CD4-positive, alpha-beta memory T cell (primary cell): Measurements from ENCODE around the gene AK1. TPM values are rescaled to one million over a fixed set of nuclear protein-coding genes. Genes with fewer than 3 reads are reported as not detected.

Source experiments
- CTCF ChIA-PET: fragments of 350-600 bp; sonication (Branson Sonifier 250); formaldehyde crosslinking; loops from one replicate; lab custom pipeline; 2021; ENCODE audit warnings: inconsistent platforms; ENCODE audit not compliant: partially characterized antibody; lab: Charles Lee
- POLR2A ChIA-PET: fragments of 350-600 bp; sonication (Branson Sonifier 250); formaldehyde crosslinking; loops from one replicate; lab custom pipeline; 2021; ENCODE audit not compliant: partially characterized antibody; lab: Charles Lee
- DNase-seq, 5 donors: peaks; one replicate each; pipeline versions ENCODE4 v3.0.0 to v3.0.0-alpha.2; 2020 to 2022; ENCODE audit warnings: mixed read lengths in 1 of 5
- H3K27ac ChIP-seq: one replicate; pipeline ENCODE4 v1.7.0; 2013; ENCODE audit warnings: low read depth, low read length
- H3K27me3 ChIP-seq: 2 replicates; pipeline ENCODE4 v1.7.0; 2013; ENCODE audit warnings: mild to moderate bottlenecking, low read length, moderate library complexity; ENCODE audit not compliant: insufficient read depth
- H3K36me3 ChIP-seq: 2 replicates; pipeline ENCODE4 v1.7.0; 2013; ENCODE audit warnings: mild to moderate bottlenecking, low read length, moderate library complexity; ENCODE audit not compliant: insufficient read depth
- H3K4me1 ChIP-seq: 2 replicates; pipeline ENCODE4 v1.7.0; 2013; ENCODE audit warnings: mild to moderate bottlenecking, low read length, moderate library complexity; ENCODE audit not compliant: insufficient read depth
- H3K4me3 ChIP-seq, 2 donors: one replicate each; pipeline ENCODE4 v1.7.0; 2013; ENCODE audit warnings: low read length in 2 of 2, mild to moderate bottlenecking in 1 of 2
- H3K9me3 ChIP-seq, 2 donors: one replicate each; pipeline ENCODE4 v1.7.0; 2013; ENCODE audit warnings: low read length in 2 of 2, control low read depth in 1 of 2; ENCODE audit not compliant: control insufficient read depth in 1 of 2
- H3K27ac Mint-ChIP-seq, 7 donors: one replicate each; pipeline ENCODE4 v1.8.0; 2020 to 2021; ENCODE audit warnings: mixed read lengths in 7 of 7, mild to moderate bottlenecking in 6 of 7, inconsistent platforms in 3 of 7, moderate library complexity in 3 of 7
- H3K27me3 Mint-ChIP-seq, 2 donors: one replicate each; pipeline ENCODE4 v1.8.0; 2020 to 2021; ENCODE audit warnings: mixed read lengths in 2 of 2
- H3K36me3 Mint-ChIP-seq, 2 donors: one replicate each; pipeline ENCODE4 v1.8.0; 2020 to 2021; ENCODE audit warnings: mixed read lengths in 2 of 2, inconsistent platforms in 1 of 2, mild to moderate bottlenecking in 1 of 2
- H3K4me1 Mint-ChIP-seq, 4 donors: one replicate each; pipeline ENCODE4 v1.8.0; 2020 to 2021; ENCODE audit warnings: mixed read lengths in 4 of 4, mild to moderate bottlenecking in 1 of 4
- H3K4me3 Mint-ChIP-seq, 8 donors: one replicate each; pipeline ENCODE4 v1.8.0; 2020 to 2021; ENCODE audit warnings: mixed read lengths in 8 of 8, mild to moderate bottlenecking in 7 of 8, moderate library complexity in 6 of 8, inconsistent platforms in 3 of 8
- H3K9me3 Mint-ChIP-seq, 8 donors: one replicate each; pipeline ENCODE4 v1.8.0; 2020 to 2021; ENCODE audit warnings: mixed read lengths in 8 of 8, mild to moderate bottlenecking in 5 of 8, inconsistent platforms in 3 of 8, moderate library complexity in 1 of 8
- intact Hi-C: fragments of 100-400 bp; cut with micrococcal nuclease; formaldehyde crosslinking; loops from one replicate; pipeline ENCODE4 v1.15.1; 2023
- polyA plus RNA-seq, 2 donors: library from polyadenylated mRNA; unstranded; fragments of 300-500 nt; fragmentation: Illumina TruSeq; gene quantifications; one replicate each; pipeline ENCODE4 v1.2.3, GENCODE V29; 2021
- total RNA-seq, 2 experiments: library from RNA; stranded (reverse); gene quantifications; one replicate each; pipeline ENCODE4 v1.2.3, GENCODE V29; 2021

The AK1 gene
- total and polyA plus RNA-seq, 4 experiments from 2014 or later, result 0.53 to 62.7 (median 58.1) TPM; not detected in 1

DNA sequence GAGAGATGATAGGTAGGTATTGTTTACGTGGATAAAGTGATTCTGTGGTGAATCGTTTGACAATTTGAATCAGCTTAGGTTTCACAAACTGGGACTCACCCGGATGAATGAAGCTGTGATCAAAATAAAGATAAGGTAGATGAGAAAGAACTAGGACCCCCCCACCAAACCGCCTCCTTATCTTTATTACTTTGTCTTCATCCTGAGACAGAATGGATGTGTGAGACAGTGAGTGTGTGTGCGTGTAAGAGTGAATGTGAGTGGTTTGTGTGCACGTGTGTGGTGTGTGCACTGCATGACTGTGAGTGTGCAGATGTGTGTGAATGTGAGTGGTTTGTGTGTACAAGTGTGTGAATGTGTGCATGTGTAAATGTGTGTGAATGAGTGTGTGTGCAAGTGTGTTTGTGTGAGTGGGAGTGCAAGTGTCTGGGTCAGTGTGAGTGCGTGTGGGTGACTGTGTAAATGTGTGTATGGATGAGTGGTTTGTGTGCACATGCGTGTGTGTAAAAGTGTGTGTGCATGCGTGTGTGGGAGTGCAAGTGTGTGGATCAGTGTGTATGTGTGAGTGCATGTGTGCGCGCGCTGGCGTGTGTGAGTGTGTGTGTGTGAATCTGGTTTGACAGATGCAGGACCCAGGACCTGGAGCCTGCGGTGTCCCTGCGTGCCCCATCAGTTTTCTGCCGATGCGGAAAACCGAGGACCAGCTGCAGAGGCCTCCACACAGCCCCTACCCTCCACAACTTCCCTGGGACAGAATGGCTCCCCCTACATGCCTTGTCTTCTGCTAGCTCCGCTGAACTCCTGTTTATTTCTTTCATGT lies 11.6 kb downstream of the AK1 start:
- peaks cover 1 to 3% of the 10 kb centered on the region in 2 donors for H3K36me3 Mint-ChIP-seq
- POLR2A ChIA-PET, result interaction anchor here (0.6 to 2.1 kb wide), 7 partner anchors 8 to 200 kb away, joined by 3 to 9 read pairs (median 5); partner anchors contain the start of genes CDK9 and ENG

DNA sequence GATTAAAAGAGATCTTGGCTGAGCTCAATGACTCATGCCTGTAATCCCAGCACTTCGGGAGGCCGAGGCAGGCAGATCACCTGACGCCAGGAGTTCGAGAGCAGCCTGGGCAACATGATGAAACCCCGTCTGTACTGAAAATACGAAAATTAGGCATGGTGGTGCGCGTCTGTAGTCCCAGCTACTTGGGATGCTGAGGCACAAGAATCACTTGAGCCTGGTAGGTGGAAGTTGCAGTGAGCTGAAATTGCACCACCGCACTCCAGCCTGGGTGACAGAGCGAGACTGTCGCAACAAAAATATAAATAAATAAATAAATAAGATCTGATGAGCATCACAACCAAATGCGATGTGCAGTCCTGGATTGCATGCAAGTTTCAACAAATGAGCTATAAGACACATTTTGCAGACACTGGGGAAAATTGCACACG lies 14.3 kb downstream of the AK1 start:
- Mint-ChIP-seq H3K27ac (peak overlapping the region; percentile 87 to 97 (median 91)), H3K9me3 (no peaks in the 10 kb centered on the region), H3K27me3 (no peaks in the 10 kb centered on the region), H3K4me1 (peaks cover 31 to 51% (median 39%) of the 10 kb centered on the region in 4 donors), H3K36me3 (peaks cover 1 to 3% of the 10 kb centered on the region in 2 donors), H3K4me3 (peak overlapping the region in 4 of 8 donors; percentile 48 to 79 (median 57))
- H3K4me1 ChIP-seq, result peaks cover 45% of the 10 kb centered on the region
- no peak for DNase-seq
- intact Hi-C loops, result no loop called here
- no peak overlapping the region for H3K4me3 ChIP-seq
- H3K27ac ChIP-seq, result no peak overlapping the region
- POLR2A ChIA-PET, result interaction anchor here (0.8 to 3.6 kb wide), 10 partner anchors 9 to 161 kb away, joined by 3 to 22 read pairs (median 6); partner anchors contain the start of genes CDK9, ENG and SH2D3C
- H3K9me3 ChIP-seq, result no peaks in the 10 kb centered on the region
- CTCF ChIA-PET, result interaction anchor here (0.7 to 5.1 kb wide), 5 partner anchors 9 to 128 kb away, joined by 3 to 26 read pairs (median 5); partner anchors contain the start of gene TOR2A
- H3K27me3 ChIP-seq, result no peaks in the 10 kb centered on the region
- H3K36me3 ChIP-seq, result peaks cover under 1% of the 10 kb centered on the region

More for the DNA sequence above, 11.6 kb downstream of the AK1 start:
- peaks cover 43% of the 10 kb centered on the region for H3K4me1 ChIP-seq
- CTCF ChIA-PET, result interaction anchor here (1.1 to 5.7 kb wide), 5 partner anchors 11 to 131 kb away, joined by 3 to 43 read pairs (median 4); partner anchors contain the start of gene TOR2A
- peak; percentile 43 to 73 (median 50) for DNase-seq
- peak overlapping the region; percentile 10 to 87 (median 67) for H3K27ac Mint-ChIP-seq
- no peaks in the 10 kb centered on the region for H3K27me3 ChIP-seq
- no peak overlapping the region for H3K4me3 ChIP-seq
- H3K9me3 Mint-ChIP-seq, result no peaks in the 10 kb centered on the region
- H3K4me1 Mint-ChIP-seq, result peaks cover 28 to 45% (median 35%) of the 10 kb centered on the region in 4 donors
- H3K27ac ChIP-seq, result no peak overlapping the region
- H3K4me3 Mint-ChIP-seq, result peak overlapping the region in 2 of 8 donors; percentile 4 to 53
- H3K36me3 ChIP-seq, result peaks cover 5% of the 10 kb centered on the region
- no peaks in the 10 kb centered on the region for H3K27me3 Mint-ChIP-seq
- no peaks in the 10 kb centered on the region for H3K9me3 ChIP-seq
- intact Hi-C loops, result loop anchor here (5.0 kb wide), 1 partner anchor 64 kb away; the partner anchor contains the start of gene FPGS

DNA sequence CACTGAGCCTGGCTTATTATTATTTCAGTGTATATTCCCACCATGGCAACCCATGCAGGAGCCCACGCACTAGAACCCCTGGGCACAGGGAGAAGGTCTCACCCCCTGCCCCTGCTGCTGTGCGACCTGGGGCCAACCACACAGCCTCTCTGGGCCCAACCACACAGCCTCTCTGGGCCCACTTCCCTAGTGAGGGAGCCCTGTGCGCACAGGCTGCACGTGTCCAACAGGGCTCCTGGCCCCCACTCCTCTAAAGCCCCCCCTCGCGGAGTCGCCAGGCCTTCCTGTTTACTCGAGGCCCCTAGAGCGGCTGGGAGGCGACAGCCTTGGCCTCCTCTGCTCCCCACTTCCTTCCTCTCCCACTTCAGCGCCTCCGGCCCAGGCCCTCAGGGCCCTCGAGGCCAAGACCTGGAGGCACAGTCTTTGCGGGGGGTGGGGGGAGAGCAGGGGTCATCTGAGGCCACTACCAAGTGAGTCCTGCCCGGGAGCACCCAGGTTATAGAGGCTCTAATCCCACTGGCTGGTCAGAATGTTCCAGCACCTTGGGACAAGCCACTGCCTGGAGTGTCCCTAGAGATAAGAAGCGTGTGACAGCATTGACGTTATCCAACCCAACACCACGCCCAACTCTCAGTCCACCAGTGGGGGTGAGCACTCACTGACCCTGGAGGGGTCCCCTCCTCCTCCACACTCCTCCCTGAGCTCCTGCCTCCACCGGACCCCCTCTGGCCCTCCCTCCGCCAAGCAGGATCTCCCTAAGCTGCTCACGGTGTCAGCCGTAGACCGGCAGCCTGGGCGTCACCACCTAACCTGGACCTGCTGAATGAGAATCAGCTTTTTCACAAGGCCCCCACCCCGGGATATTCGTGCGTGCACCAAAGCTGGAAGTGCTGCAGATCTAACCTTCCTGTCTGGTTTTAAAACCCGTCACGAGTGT lies 15.1 kb downstream of the AK1 start:
- no peaks in the 10 kb centered on the region for H3K27me3 Mint-ChIP-seq
- peak overlapping the region; percentile 87 to 97 (median 91) for H3K27ac Mint-ChIP-seq
- no peaks in the 10 kb centered on the region for H3K9me3 Mint-ChIP-seq
- POLR2A ChIA-PET, result interaction anchor here (0.9 to 3.6 kb wide), 12 partner anchors 44 to 162 kb away, joined by 3 to 22 read pairs (median 4); partner anchors contain the start of genes CDK9, FPGS and SH2D3C
- CTCF ChIA-PET, result interaction anchor here (0.7 to 5.1 kb wide), 7 partner anchors 8 to 127 kb away, joined by 3 to 26 read pairs (median 5); partner anchors contain the start of genes CDK9 and TOR2A
- Histone ChIP-seq H3K4me3 (no peak overlapping the region), H3K4me1 (peaks cover 45% of the 10 kb centered on the region), H3K27ac (peak overlapping the region; percentile 59), H3K27me3 (no peaks in the 10 kb centered on the region), H3K36me3 (no peaks in the 10 kb centered on the region), H3K9me3 (no peaks in the 10 kb centered on the region)
- peak; percentile 35 to 68 (median 45) for DNase-seq
- H3K4me3 Mint-ChIP-seq, result peak overlapping the region in 7 of 8 donors; percentile 5 to 79 (median 52)
- peaks cover 1 to 3% of the 10 kb centered on the region in 2 donors for H3K36me3 Mint-ChIP-seq
- peaks cover 31 to 54% (median 39%) of the 10 kb centered on the region in 4 donors for H3K4me1 Mint-ChIP-seq
- intact Hi-C loops, result no loop called here

- CTCF ChIA-PET, result interaction anchor here (5.1 kb wide), 1 partner anchor 126 kb away, joined by 26 read pairs; the partner anchor contains the start of gene TOR2A
- no peak for DNase-seq
- H3K27ac Mint-ChIP-seq, result peak overlapping the region; percentile 52 to 97 (median 91)
- Histone ChIP-seq H3K36me3 (no peaks in the 10 kb centered on the region), H3K4me3 (no peak overlapping the region), H3K27me3 (no peaks in the 10 kb centered on the region), H3K9me3 (no peaks in the 10 kb centered on the region), H3K4me1 (peaks cover 47% of the 10 kb centered on the region), H3K27ac (no peak overlapping the region)
- peaks cover 1% of the 10 kb centered on the region in 2 donors for H3K36me3 Mint-ChIP-seq
- intact Hi-C loops, result no loop called here
- peaks cover 0 to 2% of the 10 kb centered on the region in 2 donors for H3K27me3 Mint-ChIP-seq
- H3K9me3 Mint-ChIP-seq, result no peaks in the 10 kb centered on the region
- H3K4me3 Mint-ChIP-seq, result peak overlapping the region in 1 of 8 donors; percentile 13
- H3K4me1 Mint-ChIP-seq, result peaks cover 32 to 51% (median 39%) of the 10 kb centered on the region in 4 donors
- POLR2A ChIA-PET, result interaction anchor here (1.0 to 3.6 kb wide), 5 partner anchors 9 to 78 kb away, joined by 3 to 10 read pairs (median 3); no protein-coding TSS in a partner anchor
These were observed 16.7 kb downstream of the AK1 start for GRCh38 chr9:127860779-127861178.

- Mint-ChIP-seq H3K36me3 (no peaks in the 10 kb centered on the region), H3K27ac (peak overlapping the region in 6 of 7 donors; percentile 25 to 97 (median 90)), H3K27me3 (peaks cover 0 to 2% of the 10 kb centered on the region in 2 donors), H3K4me1 (peaks cover 27 to 51% (median 37%) of the 10 kb centered on the region in 4 donors), H3K9me3 (no peaks in the 10 kb centered on the region), H3K4me3 (no peak overlapping the region)
- Histone ChIP-seq H3K27ac (no peak overlapping the region), H3K4me1 (peaks cover 46% of the 10 kb centered on the region), H3K9me3 (no peaks in the 10 kb centered on the region), H3K27me3 (no peaks in the 10 kb centered on the region), H3K4me3 (no peak overlapping the region), H3K36me3 (no peaks in the 10 kb centered on the region)
- CTCF ChIA-PET, result no interaction called here
- no peak for DNase-seq
- intact Hi-C loops, result no loop called here
- POLR2A ChIA-PET, result interaction anchor here (0.7 to 3.6 kb wide), 2 partner anchors 74 to 77 kb away, joined by 3 to 10 read pairs; partner anchors contain the start of gene CDK9
These were observed 17.2 kb downstream of the AK1 start for GRCh38 chr9:127860260-127860659.

DNA sequence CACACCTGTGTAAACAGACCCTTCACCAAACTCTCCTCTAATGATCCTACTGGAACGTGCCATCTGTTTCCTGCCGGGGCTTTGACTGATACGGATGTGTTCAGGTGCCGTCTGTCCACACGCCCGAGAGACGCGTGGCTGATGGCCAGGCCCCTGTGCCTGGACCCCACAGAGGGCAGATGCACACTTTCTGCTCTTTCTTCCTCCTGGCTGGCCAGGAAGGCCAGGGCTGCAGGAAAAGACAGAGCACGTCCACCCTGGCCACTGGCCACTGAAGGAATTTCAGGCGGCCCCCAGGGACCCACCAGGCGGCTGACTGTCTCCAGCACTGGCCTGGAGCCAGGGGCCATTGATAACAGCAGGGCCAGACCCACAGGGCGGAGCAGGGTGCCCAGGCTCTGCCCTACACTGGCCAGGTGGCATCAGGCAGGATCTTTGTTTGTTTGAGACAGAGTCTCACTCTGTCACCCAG lies 19.4 kb downstream of the AK1 start:
- no peak overlapping the region for H3K4me3 ChIP-seq
- peaks cover 22 to 54% (median 36%) of the 10 kb centered on the region in 4 donors for H3K4me1 Mint-ChIP-seq
- H3K27ac Mint-ChIP-seq, result peak overlapping the region in 1 of 7 donors; percentile 52
- H3K9me3 Mint-ChIP-seq, result no peaks in the 10 kb centered on the region
- H3K4me1 ChIP-seq, result peaks cover 51% of the 10 kb centered on the region
- intact Hi-C loops, result no loop called here
- no peak for DNase-seq
- peaks cover 0 to 2% of the 10 kb centered on the region in 2 donors for H3K36me3 Mint-ChIP-seq
- CTCF ChIA-PET, result interaction anchor here (1.5 kb wide), 1 partner anchor 12 kb away, joined by 8 read pairs; no protein-coding TSS in a partner anchor
- H3K9me3 ChIP-seq, result no peaks in the 10 kb centered on the region
- H3K36me3 ChIP-seq, result no peaks in the 10 kb centered on the region
- H3K4me3 Mint-ChIP-seq, result peak overlapping the region in 1 of 8 donors; percentile 39
- H3K27ac ChIP-seq, result no peak overlapping the region
- H3K27me3 Mint-ChIP-seq, result peaks cover 0 to 2% of the 10 kb centered on the region in 2 donors
- POLR2A ChIA-PET, result no interaction called here
- H3K27me3 ChIP-seq, result no peaks in the 10 kb centered on the region
